T-cell (primary cell): ENCODE measurements around the gene NKX2-3. TPM values are rescaled to one million over a fixed set of nuclear protein-coding genes. Genes with fewer than 3 reads are reported as not detected.

ENCODE experiments used
- ATAC-seq, 4 experiments: fragments of 200-7000 bp in 3 of 4; fragments of 150-1000 bp in 1 of 4; cut with Tn5 transposase; replicated peaks in 1 of 4; 1 replicate in 3 of 4; 2 replicates in 1 of 4; pipeline ENCODE4 v1.10.0; 2021; ENCODE audit warnings: moderate library complexity in 3 of 4, mild to moderate bottlenecking in 2 of 4, moderate number of reproducible peaks in 1 of 4
- CTCF ChIA-PET, 2 donors: fragments of 300-600 bp; sonication (Branson Sonifier 250); formaldehyde crosslinking; loops; one replicate each; lab custom pipeline; 2022; ENCODE audit warnings: antibody characterized with exemption in 2 of 2; lab: Charles Lee
- POLR2A ChIA-PET, 2 donors: fragments of 300-600 bp; sonication (Branson Sonifier 250); formaldehyde crosslinking; loops; one replicate each; lab custom pipeline; 2022; ENCODE audit warnings: antibody characterized with exemption in 2 of 2; lab: Charles Lee
- DNase-seq, 35 experiments: peaks; one replicate each; pipeline versions ENCODE4 v3.0.0 to v3.0.0-alpha.2; 2013 to 2023
- H3K27ac ChIP-seq: one replicate; pipeline ENCODE4 v1.5.1; 2013; ENCODE audit warnings: low read length
- H3K27me3 ChIP-seq, 2 experiments: replicated peaks in 1 of 2; 1 replicate in 1 of 2; 2 replicates in 1 of 2; pipeline versions ENCODE4 v1.6.1 to v1.7.0; 2013; ENCODE audit warnings: low read length in 1 of 2, mixed read lengths in 1 of 2; ENCODE audit not compliant: control insufficient read depth in 2 of 2, insufficient read depth in 2 of 2; ENCODE audit errors: extremely low read depth in 1 of 2
- H3K36me3 ChIP-seq, 2 donors: 1 replicate in 1 of 2; 2 replicates in 1 of 2; pipeline versions ENCODE4 v1.6.1 to v1.7.0; 2013; ENCODE audit warnings: low read length in 1 of 2; ENCODE audit not compliant: control insufficient read depth in 2 of 2, insufficient read depth in 1 of 2; ENCODE audit errors: extremely low read depth in 1 of 2
- H3K4me1 ChIP-seq, 2 experiments: 1 replicate in 1 of 2; 2 replicates in 1 of 2; pipeline versions ENCODE4 v1.6.1 to v1.7.0; 2013; ENCODE audit warnings: low read length in 2 of 2, mixed read lengths in 1 of 2; ENCODE audit not compliant: insufficient read depth in 2 of 2, control insufficient read depth in 1 of 2; ENCODE audit errors: extremely low read depth in 1 of 2
- H3K4me3 ChIP-seq, 2 donors: 1 replicate in 1 of 2; 2 replicates in 1 of 2; pipeline versions ENCODE4 v1.5.1 to v1.7.0; 2013; ENCODE audit warnings: mild to moderate bottlenecking in 2 of 2, low read length in 1 of 2, moderate library complexity in 1 of 2; ENCODE audit not compliant: control insufficient read depth in 1 of 2; ENCODE audit errors: extremely low read depth in 1 of 2
- H3K9me3 ChIP-seq: 2 replicates; pipeline ENCODE4 v1.7.0; 2013
- H3K27ac Mint-ChIP-seq, 2 donors: one replicate each; pipeline ENCODE4 v1.8.0; 2020 to 2021; ENCODE audit warnings: mild to moderate bottlenecking in 2 of 2, mixed read lengths in 2 of 2
- H3K27me3 Mint-ChIP-seq, 2 donors: one replicate each; pipeline ENCODE4 v1.8.0; 2021 to 2022; ENCODE audit warnings: mixed read lengths in 2 of 2
- H3K36me3 Mint-ChIP-seq: one replicate; pipeline ENCODE4 v1.8.0; 2021; ENCODE audit warnings: mixed read lengths
- H3K4me1 Mint-ChIP-seq, 3 donors: one replicate each; pipeline ENCODE4 v1.8.0; 2020 to 2022; ENCODE audit warnings: mixed read lengths in 3 of 3, mild to moderate bottlenecking in 1 of 3
- H3K4me3 Mint-ChIP-seq, 3 donors: one replicate each; pipeline ENCODE4 v1.8.0; 2020 to 2022; ENCODE audit warnings: mild to moderate bottlenecking in 3 of 3, mixed read lengths in 3 of 3, moderate library complexity in 3 of 3
- H3K9me3 Mint-ChIP-seq, 3 donors: one replicate each; pipeline ENCODE4 v1.8.0; 2020 to 2022; ENCODE audit warnings: mixed read lengths in 3 of 3
- WGBS: methylation state at CpG from one replicate; pipeline ENCODE4 v1.1.5; 2013; ENCODE audit warnings: missing lambda C conversion rate; ENCODE audit not compliant: insufficient coverage; 5-methylcytosine and 5-hydroxymethylcytosine counted together
- total RNA-seq, 35 experiments: library from RNA in 6 of 35; stranded (reverse) in 6 of 35; fragments of 120-200 nt in 1 of 35; gene quantifications; one replicate each; pipeline versions ENCODE4 v1.2.1 to v1.2.4 and lab custom pipeline; 2013 to 2026

The NKX2-3 gene
- total RNA-seq = under 1 TPM in 1 of 5 donors, not detected in 4; 0.15 TPM
- 0.13 TPM for total RNA-seq (2013)
- 0 to 0.57 (median 0.05) reads per million in 29 experiments for total RNA-seq (lab: John Stamatoyannopoulos, UW)

GRCh38 chr10:99532687-99533495, at the start of gene NKX2-3:
TSS of gene NKX2-3 (plus strand) at chr10:99532942. CDS start at chr10:99533132, 190 bp downstream.
- H3K4me3 ChIP-seq = peak within 1 kb of the TSS in 1 of 2 donors; percentile 7
- ATAC-seq = peak in 3 of 4 experiments; percentile 25 to 49 (median 28)
- ChIA-PET CTCF (no interaction called here), POLR2A (no interaction called here)
- H3K4me1 ChIP-seq = peaks cover 0 to 40% of the 10 kb centered on the region in 2 experiments
- H3K36me3 ChIP-seq = no peaks in the 10 kb centered on the region
- DNase-seq = peak in 3 of 35 experiments; percentile 12 to 33 (median 32)
- no peaks in the 10 kb centered on the region for H3K9me3 ChIP-seq
- H3K9me3 Mint-ChIP-seq = no peaks in the 10 kb centered on the region
- H3K36me3 Mint-ChIP-seq = no peaks in the 10 kb centered on the region
- H3K27ac Mint-ChIP-seq = no peak within 1 kb of the TSS
- peaks cover 68 to 88% of the 10 kb centered on the region in 2 donors for H3K27me3 Mint-ChIP-seq
- WGBS = 4% methylated on average over 41 of the region's 51 CpGs
- peak within 1 kb of the TSS in 2 of 3 donors; percentile 21 to 67 for H3K4me3 Mint-ChIP-seq
- peaks cover 0 to 78% of the 10 kb centered on the region in 2 experiments for H3K27me3 ChIP-seq
- H3K4me1 Mint-ChIP-seq = peaks cover 51 to 64% (median 61%) of the 10 kb centered on the region in 3 donors
- no peak within 1 kb of the TSS for H3K27ac ChIP-seq

GRCh38 chr10:99484626-99485581, 47.8 kb upstream of the NKX2-3 start:
- Mint-ChIP-seq H3K36me3 (no peaks in the 10 kb centered on the region), H3K4me3 (no peak overlapping the region), H3K27ac (no peak overlapping the region), H3K9me3 (no peaks in the 10 kb centered on the region), H3K27me3 (peaks cover 37% of the 10 kb centered on the region in 2 donors), H3K4me1 (no peaks in the 10 kb centered on the region)
- no peak overlapping the region for H3K27ac ChIP-seq
- peaks cover 0 to 22% of the 10 kb centered on the region in 2 experiments for H3K27me3 ChIP-seq
- no peaks in the 10 kb centered on the region for H3K4me1 ChIP-seq
- no peaks in the 10 kb centered on the region for H3K9me3 ChIP-seq
- 82% methylated on average over 19 of the region's 27 CpGs for WGBS
- ChIA-PET POLR2A (interaction anchor here in 1 of 2 donors (0.6 kb wide), 1 partner anchor 289 kb away, joined by 5 read pairs; no protein-coding TSS in a partner anchor), CTCF (interaction anchor here in 1 of 2 donors (0.6 kb wide), 1 partner anchor 107 kb away, joined by 5 read pairs; no protein-coding TSS in a partner anchor)
- H3K36me3 ChIP-seq = no peaks in the 10 kb centered on the region
- DNase-seq (no peak), ATAC-seq (no peak)
- H3K4me3 ChIP-seq = no peak overlapping the region

DNA sequence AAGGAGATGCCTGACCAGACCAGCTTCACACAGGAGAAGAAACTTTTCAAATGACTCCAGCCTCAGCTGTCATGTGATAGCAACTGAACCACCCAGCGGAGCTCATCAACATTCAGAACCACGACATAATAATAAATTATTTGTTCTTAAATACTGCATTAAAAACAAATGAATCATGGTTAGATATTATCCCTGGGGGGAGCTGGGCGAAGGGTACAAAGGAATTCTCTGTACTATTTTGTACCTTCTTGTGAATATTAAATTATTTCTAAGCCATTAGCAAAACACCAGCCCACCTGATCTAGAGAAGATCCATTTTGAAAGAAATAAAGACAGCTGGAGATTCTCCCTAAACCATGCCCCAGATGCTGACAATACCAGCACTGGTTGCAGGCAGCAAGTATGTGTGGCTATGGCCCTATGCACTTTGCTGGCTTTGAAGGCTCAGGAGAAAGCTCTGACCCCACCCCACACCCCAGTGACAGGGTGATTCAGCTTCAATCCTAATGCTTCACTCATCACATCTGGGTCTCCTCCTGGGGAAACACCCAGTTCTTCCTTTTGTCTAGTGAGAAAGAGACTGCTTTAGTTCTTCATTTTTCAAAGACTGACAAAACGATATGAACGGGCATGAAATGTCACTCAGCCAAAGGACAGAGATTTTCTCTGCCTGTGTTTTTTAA, 45.5 kb upstream of the NKX2-3 start:
- WGBS = no CpG with 5 or more reads among the region's 5 CpGs
- no peak overlapping the region for H3K27ac Mint-ChIP-seq
- no peaks in the 10 kb centered on the region for H3K36me3 Mint-ChIP-seq
- H3K4me3 Mint-ChIP-seq = no peak overlapping the region
- H3K36me3 ChIP-seq = no peaks in the 10 kb centered on the region
- ChIA-PET POLR2A (interaction anchor here in 1 of 2 donors (0.5 kb wide), 1 partner anchor 15 kb away, joined by 3 read pairs; no protein-coding TSS in a partner anchor), CTCF (interaction anchor here in 1 of 2 donors (0.5 kb wide), 1 partner anchor 12 kb away, joined by 3 read pairs; no protein-coding TSS in a partner anchor)
- no peaks in the 10 kb centered on the region for H3K9me3 Mint-ChIP-seq
- ATAC-seq (no peak), DNase-seq (no peak)
- H3K27ac ChIP-seq = no peak overlapping the region
- H3K27me3 ChIP-seq = peaks cover 0 to 26% of the 10 kb centered on the region in 2 experiments
- peaks cover 37 to 46% of the 10 kb centered on the region in 2 donors for H3K27me3 Mint-ChIP-seq
- no peaks in the 10 kb centered on the region for H3K9me3 ChIP-seq
- H3K4me3 ChIP-seq = no peak overlapping the region
- H3K4me1 ChIP-seq = no peaks in the 10 kb centered on the region
- H3K4me1 Mint-ChIP-seq = no peaks in the 10 kb centered on the region

GRCh38 chr10:99489271-99489670, 43.5 kb upstream of the NKX2-3 start:
- H3K4me3 Mint-ChIP-seq = no peak overlapping the region
- no peak overlapping the region for H3K4me3 ChIP-seq
- no peaks in the 10 kb centered on the region for H3K36me3 Mint-ChIP-seq
- no peaks in the 10 kb centered on the region for H3K9me3 ChIP-seq
- ChIA-PET CTCF (interaction anchor here in 1 of 2 donors (0.7 kb wide), 1 partner anchor 37 kb away, joined by 3 read pairs; no protein-coding TSS in a partner anchor), POLR2A (no interaction called here)
- no peak overlapping the region for H3K27ac Mint-ChIP-seq
- H3K27me3 Mint-ChIP-seq = peaks cover 34 to 45% of the 10 kb centered on the region in 2 donors
- H3K4me1 ChIP-seq = no peaks in the 10 kb centered on the region
- no peak for DNase-seq
- ATAC-seq = no peak
- WGBS = 0% methylated on average over 1 of the region's 3 CpGs
- no peak overlapping the region for H3K27ac ChIP-seq
- peaks cover 0 to 24% of the 10 kb centered on the region in 2 experiments for H3K27me3 ChIP-seq
- no peaks in the 10 kb centered on the region for H3K9me3 Mint-ChIP-seq
- no peaks in the 10 kb centered on the region for H3K4me1 Mint-ChIP-seq
- no peaks in the 10 kb centered on the region for H3K36me3 ChIP-seq

DNA sequence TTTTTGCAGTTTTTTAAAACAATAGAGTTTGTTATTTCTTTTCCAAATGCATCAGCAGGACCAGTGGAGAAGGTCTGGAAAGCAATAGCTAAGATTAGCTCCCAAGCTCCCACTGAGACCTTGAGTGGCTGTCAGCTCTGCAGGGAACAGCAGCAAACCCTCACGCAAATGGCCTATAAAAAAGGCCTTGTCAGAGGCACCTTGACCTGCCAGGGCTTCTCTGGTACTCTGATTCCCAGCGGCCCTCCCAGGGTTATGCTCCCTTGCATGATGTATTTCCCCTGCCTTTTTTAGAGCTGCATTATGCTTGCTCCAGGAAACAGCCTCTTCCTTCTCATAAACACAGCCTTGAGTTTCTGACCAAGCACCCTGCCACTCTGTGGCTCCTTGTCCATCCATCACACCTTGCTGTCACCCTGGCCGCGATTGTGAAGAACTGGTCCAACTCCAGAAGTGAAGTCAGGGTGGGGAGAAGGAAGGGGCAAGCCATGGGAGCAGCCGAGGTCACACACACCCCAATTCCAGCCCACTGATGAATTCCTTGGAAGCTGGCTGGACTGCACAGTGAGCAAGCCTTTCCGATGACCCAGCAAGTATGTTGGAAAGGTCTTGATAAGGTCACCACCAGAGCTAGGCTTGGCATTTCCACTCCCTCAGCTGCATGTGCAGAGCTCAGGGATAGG, 35.3 kb upstream of the NKX2-3 start:
- CTCF ChIA-PET = no interaction called here
- H3K4me3 Mint-ChIP-seq = no peak overlapping the region
- H3K4me1 ChIP-seq = no peaks in the 10 kb centered on the region
- no peaks in the 10 kb centered on the region for H3K36me3 Mint-ChIP-seq
- peaks cover 0 to 11% of the 10 kb centered on the region in 2 experiments for H3K27me3 ChIP-seq
- no peak for DNase-seq
- H3K36me3 ChIP-seq = no peaks in the 10 kb centered on the region
- WGBS = 88% methylated on average over 3 of the region's 6 CpGs
- peaks cover 16 to 25% of the 10 kb centered on the region in 2 donors for H3K27me3 Mint-ChIP-seq
- no peak overlapping the region for H3K4me3 ChIP-seq
- H3K27ac ChIP-seq = no peak overlapping the region
- no peaks in the 10 kb centered on the region for H3K9me3 ChIP-seq
- ATAC-seq = no peak
- POLR2A ChIA-PET = no interaction called here
- peaks cover 5 to 8% (median 6%) of the 10 kb centered on the region in 3 donors for H3K9me3 Mint-ChIP-seq
- no peak overlapping the region for H3K27ac Mint-ChIP-seq
- H3K4me1 Mint-ChIP-seq = no peaks in the 10 kb centered on the region
